HS-27A (cell line): ENCODE data around the gene CNN2.
A peak's percentile ranks its signal among the peaks of the same experiment; 100 is the strongest.

Experiments
- DNase-seq: peaks from one replicate; pipeline ENCODE4 v3.0.0-alpha.2; 2012; ENCODE audit warnings: low read depth, missing footprints

The CNN2 gene

DNA sequence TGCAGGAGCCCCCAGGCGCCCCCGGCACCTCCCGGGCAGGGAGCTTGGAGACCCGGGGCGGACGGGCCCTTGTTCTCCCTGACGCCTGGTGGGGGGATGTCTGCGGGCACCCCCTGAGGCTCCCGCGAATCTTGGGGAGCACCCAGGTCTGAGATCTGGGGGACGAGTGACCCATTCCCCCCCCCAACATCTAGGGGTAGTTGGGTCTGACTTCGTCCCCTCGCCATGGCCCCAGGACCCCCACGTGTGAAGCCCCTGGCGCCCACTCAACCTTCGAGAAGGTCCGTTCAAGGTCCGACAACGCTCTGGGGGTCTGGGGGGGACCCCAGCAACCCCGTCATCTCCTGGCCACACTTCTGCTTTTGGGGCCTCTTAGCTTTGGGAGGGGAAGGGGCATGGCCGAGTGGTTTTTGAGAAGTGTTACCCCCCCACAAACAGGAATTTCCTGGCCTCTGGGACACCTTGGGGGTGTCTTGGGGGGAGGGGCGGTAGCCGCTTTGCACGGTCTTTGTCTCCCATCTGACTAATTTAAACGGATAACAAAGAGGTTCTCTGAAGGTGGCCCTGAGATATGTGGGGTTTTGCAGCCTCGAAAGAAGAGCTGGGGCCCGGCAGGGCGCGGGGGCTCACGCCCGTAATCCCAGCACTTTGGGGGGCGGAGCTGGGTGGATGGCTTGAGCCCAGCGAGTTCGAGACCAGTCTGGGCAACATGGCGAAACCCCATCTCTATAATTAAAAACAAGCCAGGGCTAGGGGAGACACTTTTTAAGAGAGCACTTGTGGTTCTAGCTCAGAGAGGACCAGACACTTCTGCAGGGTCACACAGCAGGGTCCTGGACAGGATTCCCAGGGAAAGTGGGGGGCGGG lies 608 bp downstream of the CNN2 start:
- no peak for DNase-seq

DNA sequence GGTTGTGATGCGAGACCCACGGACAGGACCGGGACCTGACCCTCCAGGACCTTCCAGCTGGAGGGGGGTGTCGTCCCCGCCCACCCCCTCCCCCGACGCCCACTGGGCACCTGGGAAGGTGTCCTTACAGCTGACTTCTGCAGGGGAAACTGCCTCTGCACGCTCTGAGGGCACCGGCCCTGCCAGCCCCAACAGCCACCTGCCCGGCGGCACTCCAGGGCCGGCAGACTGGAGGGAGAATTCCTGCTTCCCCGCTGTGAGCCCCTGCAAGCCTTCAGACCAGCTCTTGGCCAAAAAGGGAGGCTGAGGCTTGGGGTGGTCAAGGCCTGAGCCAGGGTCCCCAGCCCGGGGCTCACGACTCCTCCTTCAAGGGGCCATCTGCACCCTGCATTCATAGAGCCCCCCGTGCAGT lies 1.2 kb downstream of the CNN2 start:
- DNase-seq, result no peak

DNA sequence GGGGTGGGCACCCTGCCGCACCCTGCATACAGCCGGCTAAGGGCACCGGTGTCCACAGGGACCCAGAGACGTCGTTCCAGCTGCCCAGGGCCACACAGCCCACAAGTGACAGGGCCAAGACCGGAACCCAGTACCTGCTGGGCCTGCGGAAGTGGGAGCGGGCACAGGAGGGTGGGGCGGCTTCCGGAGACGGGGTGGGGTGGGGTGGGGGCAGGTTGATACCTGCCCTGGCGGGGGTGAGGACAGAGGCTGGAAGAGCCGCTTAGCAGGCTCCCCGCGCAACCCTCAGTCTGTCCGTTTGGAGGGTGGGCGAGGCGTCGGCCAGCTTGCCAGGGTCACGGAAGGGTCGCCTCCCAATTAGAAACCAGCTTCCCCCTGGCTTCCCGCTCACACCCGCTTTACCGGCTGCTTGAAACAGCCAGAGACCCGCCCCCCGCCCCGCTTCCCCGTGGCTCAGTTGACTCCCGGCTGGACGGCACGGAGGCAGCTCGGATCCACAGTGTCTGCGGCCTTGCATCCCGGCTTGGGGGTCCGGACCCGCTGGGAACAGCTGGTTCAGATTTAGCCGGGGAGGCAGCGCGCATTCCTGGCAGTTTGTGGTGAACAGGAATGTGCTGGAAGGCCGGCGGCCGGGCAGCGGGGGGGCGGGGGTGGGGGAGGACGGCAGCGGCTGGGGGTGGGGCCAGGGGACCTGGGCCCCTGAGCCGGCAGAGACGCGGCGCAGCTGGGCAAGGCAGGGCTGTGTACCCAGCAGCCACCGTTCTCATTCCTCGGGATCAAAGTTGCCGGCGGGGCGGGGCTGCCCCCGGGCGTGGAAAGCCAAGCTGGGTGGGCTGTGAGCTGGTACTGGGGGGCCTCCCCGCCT lies 1.9 kb downstream of the CNN2 start:
- peak; percentile 86 for DNase-seq

DNA sequence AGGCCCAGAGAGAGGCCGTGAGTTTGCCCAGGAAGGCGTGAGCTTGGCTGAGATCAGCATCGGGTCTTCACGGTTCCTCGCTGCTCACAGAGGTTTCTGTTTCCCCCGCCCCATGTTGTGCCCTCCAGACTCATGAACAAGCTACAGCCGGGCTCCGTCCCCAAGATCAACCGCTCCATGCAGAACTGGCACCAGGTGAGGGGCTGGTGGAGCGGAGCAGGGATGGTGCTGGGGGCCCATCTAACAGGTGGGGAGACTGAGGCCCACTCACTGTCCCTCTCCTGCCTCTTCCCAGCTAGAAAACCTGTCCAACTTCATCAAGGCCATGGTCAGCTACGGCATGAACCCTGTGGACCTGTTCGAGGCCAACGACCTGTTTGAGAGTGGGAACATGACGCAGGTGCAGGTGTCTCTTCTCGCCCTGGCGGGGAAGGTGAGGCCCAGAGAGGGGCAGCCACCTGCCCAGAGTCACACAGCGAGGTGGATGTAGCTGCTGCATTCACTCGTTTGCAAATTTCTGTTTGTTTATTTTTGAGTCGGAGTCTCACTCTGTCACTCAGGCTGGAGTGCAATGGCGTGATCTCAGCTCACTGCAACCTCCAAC lies 6.0 kb downstream of the CNN2 start:
- no peak for DNase-seq

DNA sequence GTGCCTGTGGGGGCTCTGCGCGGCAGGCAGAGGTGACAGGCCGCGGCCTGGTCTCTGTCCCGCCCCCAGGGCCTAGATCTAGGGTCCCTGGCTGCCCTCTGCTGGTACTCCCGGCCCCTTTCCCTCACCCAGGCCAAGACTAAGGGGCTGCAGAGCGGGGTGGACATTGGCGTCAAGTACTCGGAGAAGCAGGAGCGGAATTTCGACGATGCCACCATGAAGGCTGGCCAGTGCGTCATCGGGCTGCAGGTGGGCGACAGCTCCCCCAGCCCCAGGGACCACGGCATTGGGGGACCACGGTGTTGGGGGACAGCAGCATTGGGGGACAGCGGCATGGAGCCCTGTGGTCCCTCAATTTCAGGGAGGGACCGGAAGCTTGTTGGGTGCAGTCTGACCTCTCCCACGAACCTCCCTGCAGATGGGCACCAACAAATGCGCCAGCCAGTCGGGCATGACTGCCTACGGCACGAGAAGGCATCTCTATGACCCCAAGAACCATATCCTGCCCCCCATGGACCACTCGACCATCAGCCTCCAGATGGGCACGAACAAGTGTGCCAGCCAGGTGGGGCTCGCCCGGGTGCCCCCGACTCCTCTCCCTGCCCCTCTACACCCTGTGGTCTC lies 9.7 kb downstream of the CNN2 start:
- DNase-seq, result no peak

DNA sequence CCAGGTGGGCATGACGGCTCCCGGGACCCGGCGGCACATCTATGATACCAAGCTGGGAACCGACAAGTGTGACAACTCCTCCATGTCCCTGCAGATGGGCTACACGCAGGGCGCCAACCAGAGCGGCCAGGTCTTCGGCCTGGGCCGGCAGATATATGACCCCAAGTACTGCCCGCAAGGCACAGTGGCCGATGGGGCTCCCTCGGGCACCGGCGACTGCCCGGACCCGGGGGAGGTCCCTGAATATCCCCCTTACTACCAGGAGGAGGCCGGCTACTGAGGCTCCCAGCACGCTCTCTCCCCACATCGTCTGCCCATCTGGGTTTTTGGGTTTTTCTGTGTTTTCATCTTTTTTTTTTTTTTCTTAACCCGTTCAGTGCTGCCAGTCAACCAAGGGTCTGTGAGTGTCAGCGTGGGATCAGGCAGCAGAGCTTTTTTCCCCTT lies 11.2 kb downstream of the CNN2 start:
- DNase-seq, result no peak

DNA sequence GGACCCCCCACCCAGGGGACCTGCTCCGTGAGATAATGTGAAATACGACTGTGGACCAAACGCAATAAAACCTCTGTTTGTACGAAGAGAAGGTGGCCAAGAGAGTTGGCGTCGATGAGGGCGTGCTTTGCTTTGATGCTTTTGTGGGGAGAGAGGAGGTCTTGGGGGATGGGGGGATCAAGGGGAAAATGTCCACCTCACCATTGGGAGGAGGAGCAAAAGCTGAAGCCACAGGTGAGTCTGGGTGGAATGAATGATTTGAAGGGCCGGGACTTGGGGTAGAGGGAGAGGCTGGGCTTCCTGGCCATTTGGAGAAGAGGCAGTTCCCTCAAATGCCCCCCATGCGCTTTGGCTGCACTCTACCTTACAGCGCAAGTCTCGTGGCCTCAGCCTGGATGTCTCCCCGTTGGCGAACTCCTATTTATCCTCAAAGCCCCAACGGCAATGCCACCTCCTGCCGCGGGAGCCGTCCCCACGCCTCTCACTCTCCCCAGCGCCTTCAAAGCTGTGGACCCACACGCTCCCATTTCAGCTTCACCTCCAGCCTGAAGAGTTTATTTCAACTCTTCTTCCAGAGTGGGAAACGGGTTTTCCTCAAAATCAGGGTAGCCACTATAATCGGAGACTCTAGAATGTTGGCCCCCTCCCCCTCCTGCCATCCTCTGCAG lies 12.7 kb downstream of the CNN2 start:
- DNase-seq, result no peak

DNA sequence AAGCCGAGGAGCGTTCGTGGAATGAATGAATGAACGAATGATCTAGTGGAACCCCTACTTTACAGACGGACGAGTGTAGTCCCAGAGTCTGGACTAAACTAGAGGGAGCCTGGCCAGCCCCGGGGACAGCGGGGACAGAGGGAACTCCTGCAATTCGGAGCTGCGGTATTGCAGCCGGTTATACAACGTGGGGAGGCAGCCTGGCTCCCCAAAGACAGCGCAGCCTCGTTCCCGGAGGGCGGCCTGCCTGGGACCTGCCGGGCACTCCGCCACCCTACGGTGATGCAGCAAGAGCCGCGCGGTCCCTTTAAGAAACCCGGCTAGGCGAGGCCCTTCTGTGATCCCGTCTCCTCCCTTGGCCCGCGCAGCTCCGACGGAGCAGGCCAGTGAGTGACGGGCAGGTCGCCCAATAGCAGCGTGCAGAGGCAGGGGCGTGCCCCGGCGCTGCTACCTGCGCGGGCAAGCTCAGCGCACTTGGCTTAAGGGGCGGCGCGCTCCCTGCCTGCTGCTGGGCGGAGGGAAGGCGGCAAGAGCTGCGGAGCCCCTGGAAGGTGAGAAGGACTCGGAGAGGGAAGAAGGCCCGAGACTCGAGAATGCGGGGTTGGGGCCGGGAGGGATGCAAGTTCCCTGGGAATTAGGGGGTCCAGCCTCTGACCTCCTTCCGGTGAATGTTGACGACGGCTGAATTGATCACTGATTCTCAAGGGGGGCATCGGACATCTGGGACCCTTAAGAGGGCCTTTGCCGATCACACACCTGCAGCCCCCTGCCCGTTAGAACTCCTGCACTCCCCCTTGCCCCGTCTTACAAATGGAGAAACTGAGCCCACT lies 13.5 kb downstream of the CNN2 start, which contains the start of gene ABCA7:
Gene ABCA7 (plus strand): TSS at position 462 of the 830 bp plus-strand sequence. CDS start 1,255 bp downstream, outside the sequence.
- DNase-seq, result peak; percentile 89

DNA sequence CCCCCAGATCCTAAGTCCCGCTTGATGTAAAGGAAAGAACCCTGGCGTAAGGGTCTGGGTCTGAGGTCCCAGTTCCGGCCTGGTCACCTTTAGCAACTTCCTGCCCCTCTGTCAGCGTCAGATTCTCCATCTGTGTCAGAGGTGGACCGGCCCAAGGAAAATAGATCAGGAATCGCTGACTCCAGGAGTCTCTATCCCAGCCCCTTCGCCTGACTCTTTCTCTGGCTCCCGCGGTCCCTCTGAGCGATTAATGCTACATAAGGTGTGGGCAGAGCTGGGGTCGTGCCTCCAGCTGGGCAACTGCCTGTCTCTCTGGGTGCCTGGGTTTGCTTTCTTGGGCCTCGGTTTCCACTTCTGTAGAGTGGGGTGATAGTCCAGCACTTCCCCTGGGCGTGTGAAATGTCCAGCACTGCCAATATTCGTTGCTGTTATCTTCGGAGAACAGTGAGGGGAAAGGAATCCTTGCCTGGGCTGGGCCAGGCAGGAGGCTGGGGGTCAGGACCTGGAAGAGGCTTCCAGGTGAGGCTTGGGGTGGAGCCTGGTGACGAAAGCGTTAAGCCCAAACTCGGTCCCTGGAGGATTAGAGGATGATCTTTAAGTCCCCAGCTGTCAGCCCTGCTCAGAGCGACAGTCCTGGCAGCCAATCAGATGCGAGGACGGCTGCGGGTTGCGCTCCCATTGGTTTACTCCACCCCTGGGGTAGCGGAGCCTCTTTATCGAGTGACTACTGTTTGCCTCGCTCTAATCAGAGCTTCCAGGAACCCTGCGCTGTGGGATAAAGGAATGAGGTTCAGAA lies 14.3 kb downstream of the CNN2 start:
- no peak for DNase-seq

DNA sequence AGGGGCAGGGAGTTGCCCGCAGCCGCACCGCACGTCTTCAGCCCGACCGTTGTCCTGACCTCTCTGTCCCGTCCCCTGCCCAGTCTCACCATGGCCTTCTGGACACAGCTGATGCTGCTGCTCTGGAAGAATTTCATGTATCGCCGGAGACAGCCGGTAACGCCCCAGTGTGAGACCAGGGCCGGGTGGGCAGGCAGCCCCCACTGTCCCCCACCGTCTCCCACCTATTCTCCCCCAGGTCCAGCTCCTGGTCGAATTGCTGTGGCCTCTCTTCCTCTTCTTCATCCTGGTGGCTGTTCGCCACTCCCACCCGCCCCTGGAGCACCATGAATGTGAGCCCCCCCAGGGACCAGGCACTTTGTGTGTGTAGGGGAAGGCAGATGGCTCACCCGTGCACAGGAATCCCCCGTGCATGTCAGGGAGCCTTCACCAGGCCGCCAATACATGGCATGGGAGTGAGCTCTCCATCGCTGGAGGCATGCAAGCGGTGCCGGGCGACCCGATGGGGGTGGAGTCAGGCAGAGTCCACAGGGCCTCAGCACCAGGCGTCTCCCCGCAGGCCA lies 14.9 kb downstream of the CNN2 start:
- DNase-seq, result no peak

DNA sequence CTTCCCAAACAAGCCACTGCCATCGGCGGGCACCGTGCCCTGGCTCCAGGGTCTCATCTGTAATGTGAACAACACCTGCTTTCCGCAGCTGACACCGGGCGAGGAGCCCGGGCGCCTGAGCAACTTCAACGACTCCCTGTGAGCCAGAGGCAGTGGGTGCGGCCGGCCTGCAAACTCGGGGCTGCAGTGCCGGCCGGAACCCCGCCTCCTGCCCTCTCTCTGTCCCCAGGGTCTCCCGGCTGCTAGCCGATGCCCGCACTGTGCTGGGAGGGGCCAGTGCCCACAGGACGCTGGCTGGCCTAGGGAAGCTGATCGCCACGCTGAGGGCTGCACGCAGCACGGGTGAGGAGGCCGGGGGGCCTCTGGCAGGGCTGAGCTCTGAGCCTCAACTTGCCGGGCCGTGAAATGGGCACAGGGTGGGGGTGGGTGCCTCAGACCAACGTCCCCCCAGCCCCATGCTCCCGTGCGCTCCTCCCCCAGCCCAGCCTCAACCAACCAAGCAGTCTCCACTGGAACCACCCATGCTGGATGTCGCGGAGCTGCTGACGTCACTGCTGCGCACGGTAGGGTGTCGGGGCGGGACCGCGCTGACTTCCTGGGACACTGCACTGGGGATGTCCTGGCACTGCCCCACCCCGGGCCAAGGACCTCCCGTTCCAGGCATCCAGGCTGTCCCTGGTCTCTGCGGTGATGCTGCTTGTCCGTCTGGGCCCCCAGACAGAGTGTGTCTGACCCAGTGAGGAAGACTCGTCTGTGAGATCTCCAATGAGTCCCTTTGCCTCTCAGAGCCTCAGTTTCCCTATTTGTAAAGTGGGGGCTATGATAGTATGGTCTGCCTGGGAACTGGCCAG lies 15.7 kb downstream of the CNN2 start:
- no peak for DNase-seq

DNA sequence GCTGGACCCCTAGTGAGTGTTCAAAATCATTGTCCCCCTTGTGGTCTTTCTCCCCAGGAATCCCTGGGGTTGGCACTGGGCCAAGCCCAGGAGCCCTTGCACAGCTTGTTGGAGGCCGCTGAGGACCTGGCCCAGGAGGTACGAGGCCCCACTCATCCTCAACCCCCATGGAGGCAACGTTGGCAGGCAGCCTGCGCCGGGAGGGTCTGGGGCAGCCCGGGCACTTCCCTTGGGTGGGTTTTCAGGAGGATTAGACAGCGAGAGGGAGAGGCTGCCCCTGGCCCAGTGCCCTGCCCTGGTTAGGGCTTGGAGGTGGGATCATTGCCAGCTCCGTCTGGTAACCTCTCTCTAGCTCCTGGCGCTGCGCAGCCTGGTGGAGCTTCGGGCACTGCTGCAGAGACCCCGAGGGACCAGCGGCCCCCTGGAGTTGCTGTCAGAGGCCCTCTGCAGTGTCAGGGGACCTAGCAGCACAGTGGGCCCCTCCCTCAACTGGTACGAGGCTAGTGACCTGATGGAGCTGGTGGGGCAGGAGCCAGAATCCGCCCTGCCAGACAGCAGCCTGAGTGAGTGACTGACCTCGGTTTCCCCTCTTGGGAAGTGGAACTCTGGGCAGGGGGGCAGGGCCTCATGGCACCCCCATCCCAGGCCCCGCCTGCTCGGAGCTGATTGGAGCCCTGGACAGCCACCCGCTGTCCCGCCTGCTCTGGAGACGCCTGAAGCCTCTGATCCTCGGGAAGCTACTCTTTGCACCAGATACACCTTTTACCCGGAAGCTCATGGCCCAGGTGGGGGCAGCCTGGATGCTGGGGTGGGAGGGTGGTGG lies 16.5 kb downstream of the CNN2 start:
- no peak for DNase-seq

DNA sequence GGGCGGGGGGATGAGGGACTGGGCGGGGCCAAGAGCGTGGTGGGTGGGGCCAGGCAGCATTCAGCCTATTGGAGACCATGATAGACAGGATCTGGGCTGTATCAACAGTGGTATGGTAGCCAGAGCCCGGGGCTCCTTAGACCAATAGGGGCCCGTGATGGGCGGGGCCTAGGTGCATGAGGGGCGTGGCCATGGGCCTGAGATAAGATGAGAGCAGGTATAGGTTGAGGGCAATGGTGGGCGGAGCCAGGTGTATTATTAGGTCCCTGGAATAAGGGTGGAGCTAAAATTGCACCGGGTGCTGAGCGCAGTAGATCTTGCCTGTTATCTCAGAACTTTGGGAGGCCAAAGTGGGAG lies 18.8 kb downstream of the CNN2 start:
- no peak for DNase-seq

DNA sequence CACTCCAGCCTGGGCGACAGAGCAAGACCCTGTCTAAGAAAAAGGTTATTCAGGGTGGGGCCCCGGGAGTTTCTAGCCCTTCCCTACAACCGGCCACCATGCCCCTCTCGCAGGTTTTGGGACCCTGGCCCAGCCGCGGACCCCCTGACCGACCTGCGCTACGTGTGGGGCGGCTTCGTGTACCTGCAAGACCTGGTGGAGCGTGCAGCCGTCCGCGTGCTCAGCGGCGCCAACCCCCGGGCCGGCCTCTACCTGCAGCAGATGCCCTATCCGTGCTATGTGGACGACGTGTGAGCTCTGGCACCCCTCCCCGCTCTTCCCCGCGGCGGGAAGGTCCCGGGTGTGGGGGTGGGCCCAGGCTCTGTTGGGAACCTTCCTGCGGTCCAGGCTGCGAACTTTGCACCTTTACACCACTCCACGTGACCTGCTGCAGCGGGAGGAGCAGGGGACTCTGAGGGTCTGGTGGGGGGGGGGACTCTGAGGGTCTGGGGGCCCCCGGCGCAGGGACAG lies 19.8 kb downstream of the CNN2 start:
- no peak for DNase-seq

DNA sequence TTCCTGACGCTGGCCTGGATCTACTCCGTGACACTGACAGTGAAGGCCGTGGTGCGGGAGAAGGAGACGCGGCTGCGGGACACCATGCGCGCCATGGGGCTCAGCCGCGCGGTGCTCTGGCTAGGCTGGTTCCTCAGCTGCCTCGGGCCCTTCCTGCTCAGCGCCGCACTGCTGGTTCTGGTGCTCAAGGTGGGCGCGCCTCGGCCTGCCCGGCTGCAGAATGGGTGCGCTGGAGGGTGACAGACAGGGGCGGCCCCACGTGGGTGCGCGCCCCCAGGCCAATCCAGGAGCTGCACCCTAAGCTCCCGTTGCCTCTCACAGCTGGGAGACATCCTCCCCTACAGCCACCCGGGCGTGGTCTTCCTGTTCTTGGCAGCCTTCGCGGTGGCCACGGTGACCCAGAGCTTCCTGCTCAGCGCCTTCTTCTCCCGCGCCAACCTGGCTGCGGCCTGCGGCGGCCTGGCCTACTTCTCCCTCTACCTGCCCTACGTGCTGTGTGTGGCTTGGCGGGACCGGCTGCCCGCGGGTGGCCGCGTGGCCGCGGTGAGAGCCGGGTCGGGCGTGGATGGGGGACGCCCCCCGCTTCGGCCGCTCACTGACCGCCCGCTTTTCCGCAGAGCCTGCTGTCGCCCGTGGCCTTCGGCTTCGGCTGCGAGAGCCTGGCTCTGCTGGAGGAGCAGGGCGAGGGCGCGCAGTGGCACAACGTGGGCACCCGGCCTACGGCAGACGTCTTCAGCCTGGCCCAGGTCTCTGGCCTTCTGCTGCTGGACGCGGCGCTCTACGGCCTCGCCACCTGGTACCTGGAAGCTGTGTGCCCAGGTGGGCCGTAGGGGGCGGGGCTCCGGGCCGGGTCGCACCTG lies 20.7 kb downstream of the CNN2 start:
- DNase-seq, result no peak

DNA sequence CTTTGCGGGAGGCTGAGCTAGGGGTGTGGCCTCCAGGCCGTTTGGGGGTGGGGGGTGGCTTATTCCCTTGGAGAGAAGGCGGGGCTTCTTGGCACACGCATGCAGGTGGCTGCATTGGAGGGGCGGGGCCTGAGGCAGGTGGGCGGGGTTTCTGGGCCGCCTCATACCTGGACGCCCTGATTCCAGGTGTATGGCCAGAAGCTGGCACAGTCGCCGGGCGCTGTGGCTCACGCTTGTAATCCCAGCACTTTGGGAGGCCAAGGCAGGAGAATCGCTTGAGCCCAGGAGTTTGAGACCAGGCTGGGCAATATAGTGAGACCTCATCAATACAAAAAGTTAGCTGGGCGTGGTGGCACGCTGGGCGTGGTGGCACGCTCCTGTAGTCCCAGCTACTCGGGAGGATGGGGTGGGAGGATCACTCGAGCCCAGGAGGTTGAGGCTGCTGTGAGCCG lies 21.3 kb downstream of the CNN2 start:
- no peak for DNase-seq
